ENCODE measurements around the gene MIGA2. TPM values are rescaled to one million over a fixed set of nuclear protein-coding genes. Genes with fewer than 3 reads are reported as not detected.

The MIGA2 gene
- total RNA-seq, 2 donors from 2014 or later: 68.3 to 71.3 TPM

DNA sequence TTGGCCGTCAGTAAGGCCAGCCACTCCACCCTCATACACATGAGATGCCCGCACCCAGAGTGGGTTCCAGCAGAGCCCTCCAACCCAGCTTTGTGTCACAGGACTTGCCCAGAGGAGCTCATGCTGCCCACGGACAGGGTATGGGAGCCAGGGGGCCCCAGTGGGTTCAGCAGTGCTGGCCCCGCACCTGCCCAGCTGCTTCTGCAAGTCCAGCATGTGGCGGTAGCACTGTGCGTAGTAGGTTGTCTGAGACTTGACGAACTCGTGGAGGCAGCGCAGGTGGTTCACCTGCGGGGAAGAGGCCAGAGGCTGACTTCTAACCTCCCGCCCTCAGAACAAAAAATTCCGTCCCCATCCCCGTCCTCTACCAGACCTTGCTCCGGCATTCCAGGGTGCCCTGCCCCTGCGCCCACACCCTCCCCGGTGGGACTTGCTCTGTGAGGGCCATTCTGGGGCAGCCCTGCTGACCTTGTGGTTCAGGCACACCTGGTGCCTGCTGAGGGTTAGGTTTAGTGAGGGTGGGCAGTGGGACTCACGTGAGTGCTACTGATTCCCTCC lies 26.8 kb upstream of the MIGA2 start:
- intact Hi-C loops (cut with DNase I, micrococcal nuclease): no loop called here
- ATAC-seq: no peak

DNA sequence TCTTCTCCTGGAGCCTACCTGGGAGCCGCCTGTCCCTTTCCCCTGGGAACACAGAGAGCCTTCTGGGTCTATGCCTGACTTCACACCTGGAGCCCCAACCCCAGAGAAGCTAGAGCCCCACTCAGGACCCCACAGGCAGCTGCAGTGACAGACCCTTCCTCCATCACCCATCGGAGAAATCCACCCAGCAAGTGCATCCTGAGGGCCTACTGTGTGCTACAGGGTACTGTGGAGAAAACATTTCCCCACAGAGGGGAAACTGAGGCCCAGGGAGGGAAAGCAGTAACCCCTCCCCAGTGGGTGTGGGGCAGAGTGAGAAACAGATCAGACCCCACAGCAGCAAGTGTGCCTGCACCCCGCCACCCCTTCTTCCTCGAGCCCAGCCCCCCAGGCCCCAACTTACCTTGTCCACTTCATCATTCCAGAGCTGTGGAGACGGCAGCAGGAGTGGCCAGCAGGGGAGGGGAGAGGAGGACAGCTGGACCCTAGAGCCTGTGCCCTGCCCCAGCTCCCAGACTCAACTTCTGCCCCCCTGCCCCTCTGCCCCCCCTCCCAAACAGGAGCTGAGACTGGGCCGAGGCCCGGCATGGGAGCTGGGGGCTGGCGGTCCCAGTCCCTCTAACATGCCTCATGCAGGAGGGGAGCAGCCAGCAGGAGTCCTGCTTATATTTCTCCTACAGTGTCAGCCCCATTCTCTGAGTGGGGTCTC lies 26.0 kb upstream of the MIGA2 start:
- intact Hi-C loops (cut with DNase I, micrococcal nuclease): no loop called here
- ATAC-seq (no peak), DNase-seq (no peak)

More for the DNA sequence above, 26.8 kb upstream of the MIGA2 start:
- no peak for DNase-seq

DNA sequence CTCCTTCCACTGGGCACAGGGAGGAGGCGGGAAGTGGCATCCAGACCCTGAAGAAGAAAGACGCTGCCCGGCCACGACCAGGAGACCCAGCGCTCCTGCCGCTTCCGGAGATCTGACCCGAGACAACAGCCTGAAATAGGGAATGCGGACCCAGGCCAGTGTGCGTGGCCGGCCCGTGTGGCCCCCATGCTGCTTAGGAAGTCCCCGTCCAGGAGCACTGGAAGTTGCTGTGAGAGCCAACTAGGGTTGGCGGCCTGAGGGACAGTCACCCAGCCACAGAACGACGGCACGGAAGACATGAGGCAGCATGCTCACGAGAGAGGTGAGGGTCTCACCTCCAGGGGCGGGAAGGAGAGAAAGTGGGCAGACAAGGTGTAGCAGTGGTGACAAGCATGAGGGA lies 25.3 kb upstream of the MIGA2 start:
- DNase-seq (no peak), ATAC-seq (no peak)
- intact Hi-C loops (cut with DNase I, micrococcal nuclease): no loop called here

DNA sequence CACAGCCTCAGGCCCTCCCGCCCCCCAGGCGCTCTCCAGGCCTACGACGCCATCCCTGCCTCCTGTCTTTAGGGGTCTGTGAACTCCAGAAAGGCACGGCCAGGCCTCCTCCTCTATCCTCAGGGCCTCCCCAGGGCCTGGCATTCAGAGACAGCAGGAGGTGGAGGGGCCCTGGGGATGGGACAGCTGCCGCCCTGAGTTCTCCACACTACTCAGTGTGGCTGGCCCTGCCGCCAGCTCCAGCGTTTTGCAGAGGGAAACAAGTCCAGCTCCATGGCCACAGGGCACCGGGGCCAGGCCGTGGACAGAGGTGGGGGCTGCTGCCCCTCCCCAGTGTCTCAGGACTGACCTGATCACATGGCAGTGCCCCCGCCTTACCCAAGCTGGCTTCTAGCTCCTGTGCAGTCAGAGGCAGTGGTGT lies 24.7 kb upstream of the MIGA2 start:
- intact Hi-C loops (cut with DNase I, micrococcal nuclease): no loop called here
- ATAC-seq (no peak), DNase-seq (no peak)

DNA sequence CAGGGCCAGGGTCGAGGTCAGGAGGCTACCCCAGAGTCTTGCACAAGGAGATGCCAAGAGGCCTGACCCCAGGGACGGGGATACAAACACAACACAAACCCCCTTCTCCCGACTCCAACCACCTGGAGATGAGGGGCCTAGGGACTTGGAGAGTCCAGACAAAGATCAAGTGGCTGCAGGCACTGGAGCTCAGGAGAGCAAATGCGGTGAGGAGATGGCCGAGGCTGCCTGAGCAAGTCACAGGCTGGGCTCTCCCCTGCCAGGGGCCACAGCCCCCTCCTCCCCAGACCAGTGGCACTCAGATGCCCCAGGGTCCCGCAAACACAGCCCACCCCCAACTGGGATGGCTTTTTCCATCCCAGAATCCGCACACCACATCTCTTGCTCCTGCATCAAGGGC lies 24.1 kb upstream of the MIGA2 start:
- DNase-seq (no peak), ATAC-seq (no peak)
- intact Hi-C loops (cut with DNase I, micrococcal nuclease): no loop called here

DNA sequence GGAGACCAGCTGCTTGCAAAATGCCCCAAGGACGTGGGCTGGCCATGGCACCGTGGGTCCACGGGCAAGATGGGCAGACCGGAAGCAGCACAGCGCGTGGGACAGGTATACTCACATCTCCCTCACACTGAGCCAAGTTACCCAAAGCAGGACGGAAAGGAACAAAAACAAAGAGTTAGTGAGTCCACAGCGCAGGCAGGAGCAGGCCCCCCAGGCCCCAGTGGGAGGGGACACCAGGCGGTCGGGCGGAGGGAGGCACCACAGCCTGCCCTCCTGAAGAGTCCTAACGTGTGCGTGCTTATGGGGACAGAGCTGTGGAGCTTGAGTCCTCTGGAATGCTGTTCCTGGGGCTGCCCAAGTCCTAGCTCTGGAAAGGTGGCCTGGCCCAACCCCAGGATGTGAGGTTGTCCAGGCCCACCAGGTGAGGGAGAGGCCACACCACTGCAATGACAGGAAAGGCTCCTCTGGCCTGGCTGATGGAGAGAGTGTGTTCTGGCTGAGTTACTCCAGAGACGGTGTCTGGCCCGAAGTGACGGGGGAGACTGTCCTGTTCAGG lies 23.5 kb upstream of the MIGA2 start:
- ATAC-seq: no peak
- DNase-seq: no peak
- intact Hi-C loops (cut with DNase I, micrococcal nuclease): no loop called here

DNA sequence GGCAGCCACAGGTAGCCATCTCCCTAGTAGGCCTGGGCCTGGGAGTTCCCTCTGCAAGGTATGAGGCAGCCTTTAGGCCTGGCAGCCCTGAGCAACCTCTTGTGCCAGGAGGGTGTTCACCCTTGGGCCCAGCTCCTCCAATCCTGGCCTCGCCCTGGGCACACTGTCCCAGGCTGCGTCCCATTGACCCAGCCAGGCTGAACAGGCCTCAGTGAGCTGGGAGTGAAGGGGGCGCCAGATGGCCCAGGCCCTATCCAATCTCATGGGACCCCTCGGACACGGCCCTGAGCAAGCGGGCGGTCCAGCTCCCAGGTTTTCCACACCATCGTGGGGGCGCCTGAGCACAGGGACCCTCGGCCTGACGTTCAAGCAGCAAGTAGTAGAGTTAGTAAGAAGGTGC lies 22.8 kb upstream of the MIGA2 start:
- DNase-seq: no peak
- ATAC-seq: no peak
- intact Hi-C loops (cut with DNase I, micrococcal nuclease): no loop called here

DNA sequence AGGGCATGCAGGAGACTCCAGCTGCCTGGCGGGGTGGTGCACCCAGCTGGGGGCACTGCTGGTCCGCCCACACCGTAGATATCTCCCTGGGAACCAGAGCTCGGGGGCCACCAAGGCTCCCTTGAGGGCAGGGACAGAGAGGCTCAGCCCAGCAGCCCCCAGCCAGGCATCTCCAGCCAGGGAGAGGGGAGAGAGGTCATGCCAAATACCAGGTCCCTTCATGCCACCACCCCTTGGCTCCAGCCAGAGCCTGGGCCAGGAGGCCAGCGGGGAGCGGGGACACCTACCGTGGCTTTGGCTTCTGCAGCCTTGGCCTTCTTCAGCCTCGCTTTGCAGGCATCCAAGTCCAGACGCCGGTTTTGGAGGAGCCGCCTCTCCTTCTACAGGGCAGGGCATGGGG lies 22.3 kb upstream of the MIGA2 start:
- ATAC-seq: no peak
- intact Hi-C loops (cut with DNase I, micrococcal nuclease): no loop called here
- no peak for DNase-seq

DNA sequence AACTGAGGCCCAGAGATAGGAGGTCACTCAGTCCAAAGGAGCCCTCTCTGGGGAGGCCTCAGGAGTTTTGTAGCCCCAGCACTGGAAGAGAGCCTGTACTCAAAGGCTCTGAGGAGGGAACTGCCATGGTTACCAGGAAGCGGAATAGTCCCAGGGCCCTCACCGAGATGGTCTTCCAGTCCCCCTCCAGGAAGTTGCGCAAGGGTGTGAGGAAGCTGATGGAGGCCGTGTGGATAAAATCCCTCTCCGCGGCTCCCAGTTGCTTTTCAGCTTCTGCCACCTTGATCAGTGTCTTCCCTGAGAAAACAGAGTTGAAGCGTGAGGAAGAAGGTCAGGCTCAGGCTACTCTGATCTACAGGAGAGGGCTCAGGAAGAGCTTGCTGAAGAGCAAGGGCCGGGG lies 21.8 kb upstream of the MIGA2 start:
- intact Hi-C loops (cut with DNase I, micrococcal nuclease): no loop called here

DNA sequence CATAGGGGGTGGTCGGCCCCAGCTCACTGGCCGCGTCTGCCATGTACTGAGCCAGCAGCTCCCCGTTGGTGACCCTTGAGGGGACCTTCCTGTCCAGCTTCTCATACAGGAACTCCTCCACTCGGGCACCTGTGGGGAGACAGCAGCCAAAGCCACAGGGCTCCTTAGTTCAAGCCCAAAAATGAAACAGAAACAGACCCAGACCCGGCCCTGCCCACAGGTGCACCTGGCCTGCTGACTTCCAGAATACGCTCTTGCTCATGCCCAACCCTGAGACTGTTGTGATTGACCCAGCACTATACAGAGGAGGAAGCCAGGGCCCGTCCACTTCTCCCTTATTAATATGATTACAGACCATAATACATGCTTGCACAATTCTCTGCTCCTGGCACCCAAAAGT lies 15.3 kb upstream of the MIGA2 start:
- intact Hi-C loops (cut with DNase I, micrococcal nuclease): no loop called here

More for the DNA sequence above, 21.8 kb upstream of the MIGA2 start:
- no peak for ATAC-seq
- no peak for DNase-seq

DNA sequence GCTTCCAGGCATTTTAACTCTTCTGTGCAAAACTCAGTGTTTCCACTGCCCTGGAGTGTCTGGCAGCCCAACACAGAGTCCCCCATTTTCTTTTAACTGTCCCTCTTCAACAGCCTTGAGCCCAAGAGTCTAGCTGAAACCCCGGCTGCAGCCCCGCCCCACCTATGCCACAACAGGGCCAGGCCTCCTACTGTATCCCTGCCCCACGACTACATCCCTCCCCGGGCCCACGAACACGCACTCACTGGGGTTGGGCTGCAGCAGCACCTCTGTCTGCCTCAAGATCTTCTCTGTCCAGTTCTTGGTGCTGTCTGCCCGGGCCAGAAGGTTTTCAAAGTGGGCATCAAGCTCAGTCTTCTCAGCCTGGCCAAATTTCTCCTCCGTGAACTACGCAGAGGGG lies 14.4 kb upstream of the MIGA2 start:
- ATAC-seq (no peak), DNase-seq (no peak)
- intact Hi-C loops (cut with DNase I, micrococcal nuclease): no loop called here

More for the DNA sequence above, 15.3 kb upstream of the MIGA2 start:
- DNase-seq (peak; percentile 28 to 45), ATAC-seq (no peak)

DNA sequence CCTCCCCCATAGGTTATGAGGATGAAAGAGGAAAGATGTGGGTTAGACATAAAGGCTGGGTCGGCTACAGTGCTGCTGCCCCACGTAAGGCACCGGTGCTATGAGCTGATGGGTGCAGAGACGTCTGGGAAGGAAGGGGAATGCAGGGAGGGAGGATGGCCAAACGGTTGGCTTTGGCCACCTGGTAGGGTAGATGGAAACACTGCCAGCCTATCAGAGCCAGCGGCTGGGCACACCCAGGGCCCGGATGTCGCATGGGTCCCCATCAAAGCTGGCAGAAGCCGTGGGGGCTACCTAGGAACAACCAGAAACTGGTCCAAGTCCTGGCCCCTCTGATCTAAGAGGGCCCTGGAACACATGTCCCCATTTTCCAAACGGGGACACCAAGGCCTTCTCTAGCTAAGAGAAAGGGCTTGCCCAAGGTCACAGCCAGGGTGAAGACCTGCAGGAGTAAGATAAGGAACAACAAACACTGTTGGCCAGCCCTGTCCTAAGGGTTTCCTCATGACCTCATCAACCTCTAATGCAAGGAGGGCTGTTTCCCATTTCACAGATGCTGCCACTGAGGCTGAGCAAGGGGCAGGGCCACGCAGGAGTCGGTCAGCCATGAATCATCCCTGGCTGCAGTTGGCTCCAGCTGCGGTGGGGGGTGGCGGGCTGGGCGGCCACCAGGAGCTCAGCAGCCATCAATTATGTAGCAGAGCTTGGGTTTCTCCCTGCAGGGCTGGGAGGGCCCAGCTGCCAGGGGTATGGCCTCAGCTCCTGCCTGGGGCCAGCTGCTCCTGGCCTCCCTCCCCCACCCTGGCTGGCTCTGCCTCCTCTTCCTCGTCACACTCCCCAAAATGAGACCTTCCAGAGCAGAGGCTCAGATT lies 13.2 kb upstream of the MIGA2 start:
- DNase-seq: peak; percentile 30 to 46
- ATAC-seq: no peak

DNA sequence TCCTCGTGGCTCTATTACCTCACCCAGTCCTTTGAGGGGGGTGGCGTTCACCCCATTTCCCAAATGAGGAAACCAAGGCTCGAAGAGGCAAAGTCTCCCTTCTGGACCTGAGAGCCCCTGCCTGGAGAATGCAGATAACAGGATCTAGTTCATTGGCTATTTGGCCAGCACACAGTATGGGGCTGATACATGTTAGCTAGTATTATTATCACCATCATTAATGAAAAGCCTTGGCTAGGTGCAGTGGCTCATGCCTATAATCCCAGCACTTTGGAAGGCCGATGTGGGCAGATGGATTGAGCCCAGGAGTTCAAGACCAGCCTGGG lies 12.6 kb upstream of the MIGA2 start:
- ATAC-seq (no peak), DNase-seq (no peak)
- intact Hi-C loops (cut with DNase I, micrococcal nuclease): no loop called here

More for the DNA sequence above, 13.2 kb upstream of the MIGA2 start:
- intact Hi-C loops (cut with DNase I, micrococcal nuclease): no loop called here

DNA sequence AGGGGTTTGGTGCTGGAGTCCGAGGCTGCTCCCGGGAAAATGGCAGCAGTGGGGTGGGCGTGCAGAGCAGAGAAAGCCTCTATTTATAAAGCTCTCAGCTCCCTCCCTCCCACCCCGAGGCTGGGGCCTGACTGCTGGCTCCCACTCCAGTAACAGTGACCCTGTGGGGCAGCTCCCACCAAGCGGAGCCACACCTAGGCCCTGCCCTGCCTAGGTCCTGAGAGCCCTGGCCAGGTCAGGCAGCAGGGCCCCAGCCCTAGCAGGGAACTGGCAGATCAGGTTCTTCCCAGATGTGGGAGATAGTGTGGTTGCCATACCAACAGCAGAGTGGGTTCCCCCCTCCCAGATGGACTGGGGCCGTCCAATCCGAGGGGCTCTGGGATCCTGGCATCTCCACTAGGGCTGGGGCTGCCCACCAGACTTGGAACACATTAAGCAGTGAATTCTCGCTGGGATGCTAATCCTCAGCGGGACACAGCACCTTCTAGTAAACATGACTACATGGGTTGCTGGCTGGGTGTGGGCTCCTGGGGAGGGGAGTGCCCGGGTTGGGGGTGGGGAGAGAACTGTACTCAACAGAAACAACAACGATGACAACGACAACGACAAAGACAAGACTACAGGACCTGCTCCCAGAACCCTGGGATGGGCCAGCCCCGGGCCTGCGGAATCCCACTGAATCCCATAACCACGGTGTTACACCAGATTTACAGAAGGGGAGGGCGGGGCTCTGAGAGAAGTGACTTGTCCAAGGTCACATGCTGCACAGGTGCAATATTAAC lies 9.8 kb upstream of the MIGA2 start:
- peak; percentile 49 for ATAC-seq
- intact Hi-C loops (cut with DNase I, micrococcal nuclease): no loop called here
- DNase-seq: peak; percentile 52 to 62

DNA sequence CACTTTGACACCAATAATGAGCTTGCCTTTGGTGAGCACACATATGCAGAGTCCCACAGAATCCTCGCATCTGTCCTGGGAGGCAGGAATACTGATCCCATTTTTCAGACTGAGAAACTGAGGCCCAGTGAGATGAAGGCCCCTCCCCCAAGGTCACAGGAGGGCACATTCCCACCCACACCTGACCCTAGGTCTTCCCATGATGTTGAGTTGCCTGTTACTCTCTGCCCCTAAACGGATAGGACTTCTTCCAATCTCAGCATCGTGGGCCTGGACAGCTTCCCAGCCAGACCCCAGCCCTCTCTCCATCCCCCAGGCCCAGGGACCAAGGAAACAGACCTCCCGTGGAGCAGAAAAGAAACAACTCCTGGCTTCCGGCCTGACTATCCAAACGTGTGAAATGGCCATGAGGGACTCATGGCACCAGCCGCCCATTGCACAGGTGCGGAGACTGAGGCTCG lies 9.2 kb upstream of the MIGA2 start:
- no peak for ATAC-seq
- no peak for DNase-seq
- intact Hi-C loops (cut with DNase I, micrococcal nuclease): no loop called here

DNA sequence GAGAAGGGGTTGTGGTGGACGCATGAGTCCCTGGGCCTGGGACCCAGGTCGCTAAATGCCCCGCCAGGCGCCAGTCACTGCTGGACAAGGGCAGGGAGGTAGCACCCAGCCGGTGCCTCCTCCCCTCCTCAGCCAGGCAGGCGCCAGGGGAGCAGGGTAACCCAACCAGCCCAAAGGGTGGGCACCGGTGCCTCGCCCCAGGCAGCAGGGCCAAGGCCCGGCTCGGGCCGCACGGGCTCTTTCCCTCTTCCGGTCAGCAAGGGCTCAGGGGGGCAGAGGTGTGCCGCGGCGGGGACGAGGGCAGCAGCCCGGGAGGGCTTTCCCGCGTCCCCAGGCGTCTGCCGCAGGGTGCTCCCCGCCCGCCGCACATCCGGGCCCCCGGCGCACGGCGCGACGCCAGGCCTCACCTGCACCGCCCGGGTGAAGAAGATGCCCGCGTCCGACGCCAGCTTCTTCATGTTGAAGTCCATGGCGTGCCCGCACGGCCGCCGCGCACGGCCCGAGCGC lies 8.7 kb upstream of the MIGA2 start:
- ATAC-seq: peak; percentile 41
- intact Hi-C loops (cut with DNase I, micrococcal nuclease): no loop called here
- peak; percentile 58 to 81 for DNase-seq

DNA sequence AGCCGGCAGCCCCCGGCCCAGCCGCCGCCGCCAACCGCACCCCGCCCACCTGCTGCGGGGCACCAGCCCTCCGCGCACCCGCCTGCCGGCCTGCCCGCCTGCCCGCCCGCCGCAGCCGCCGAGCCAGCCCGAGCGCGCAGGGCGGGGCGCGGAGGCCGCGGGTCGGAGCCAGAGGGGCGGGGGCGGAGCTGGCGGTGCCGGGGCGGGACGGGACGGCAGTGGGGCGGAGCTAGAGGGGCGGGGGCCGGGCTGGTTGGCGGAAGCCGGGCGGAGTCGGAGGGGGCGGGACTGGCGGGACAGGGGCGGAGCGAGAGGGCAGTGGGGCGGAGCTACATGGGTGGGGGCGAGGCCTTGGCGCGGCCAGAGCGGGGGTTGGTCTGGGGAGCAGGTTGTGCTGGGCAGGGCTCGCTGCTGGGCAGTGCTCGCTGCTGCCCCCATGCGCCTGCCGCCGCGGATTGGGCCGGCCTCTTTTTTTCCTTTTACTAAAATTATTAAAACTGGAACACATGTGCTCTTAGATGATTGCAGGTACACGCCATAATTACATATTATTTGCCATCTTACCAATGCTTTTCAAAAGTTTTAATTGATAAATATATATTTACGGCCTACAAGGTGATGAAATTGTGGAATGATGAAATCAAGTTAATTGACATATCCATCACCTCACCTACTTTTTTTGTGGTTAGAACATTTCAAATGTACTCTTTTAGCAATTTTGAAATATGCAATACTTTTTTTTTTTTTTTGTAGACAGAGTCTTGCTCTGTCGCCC lies 8.0 kb upstream of the MIGA2 start, which contains the start of gene SH3GLB2:
SH3GLB2 (minus strand) TSS at position 140 of the 775 bp plus-strand sequence. CDS start 177 bp downstream, outside the sequence.
- intact Hi-C loops (cut with DNase I, micrococcal nuclease): no loop called here
- peak; percentile 94 to 97 for DNase-seq
- ATAC-seq: peak; percentile 86

DNA sequence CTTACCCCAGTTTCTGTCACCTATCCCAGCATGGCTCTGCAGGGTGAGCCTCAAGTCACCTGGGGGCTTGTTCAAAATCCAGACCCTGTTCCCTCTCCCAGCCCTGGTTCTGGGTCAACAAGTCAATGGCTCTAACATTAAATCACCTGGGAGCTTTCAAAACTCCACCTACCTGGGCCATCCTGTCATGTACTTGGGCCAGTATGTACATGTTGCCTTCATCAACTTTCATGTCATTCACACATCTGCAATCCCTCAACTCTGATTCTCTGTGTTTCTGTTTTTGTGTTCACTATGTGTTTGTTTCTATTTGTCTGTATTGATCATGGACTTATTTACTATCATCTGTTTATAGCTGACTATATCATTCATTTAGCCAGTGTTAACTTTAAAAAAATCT lies 6.2 kb upstream of the MIGA2 start:
- intact Hi-C loops (cut with DNase I, micrococcal nuclease): no loop called here
- DNase-seq (no peak), ATAC-seq (no peak)

All from left colon (tissue), 2 donors.